ENCODE measurements around the gene EGFL7.

DNA sequence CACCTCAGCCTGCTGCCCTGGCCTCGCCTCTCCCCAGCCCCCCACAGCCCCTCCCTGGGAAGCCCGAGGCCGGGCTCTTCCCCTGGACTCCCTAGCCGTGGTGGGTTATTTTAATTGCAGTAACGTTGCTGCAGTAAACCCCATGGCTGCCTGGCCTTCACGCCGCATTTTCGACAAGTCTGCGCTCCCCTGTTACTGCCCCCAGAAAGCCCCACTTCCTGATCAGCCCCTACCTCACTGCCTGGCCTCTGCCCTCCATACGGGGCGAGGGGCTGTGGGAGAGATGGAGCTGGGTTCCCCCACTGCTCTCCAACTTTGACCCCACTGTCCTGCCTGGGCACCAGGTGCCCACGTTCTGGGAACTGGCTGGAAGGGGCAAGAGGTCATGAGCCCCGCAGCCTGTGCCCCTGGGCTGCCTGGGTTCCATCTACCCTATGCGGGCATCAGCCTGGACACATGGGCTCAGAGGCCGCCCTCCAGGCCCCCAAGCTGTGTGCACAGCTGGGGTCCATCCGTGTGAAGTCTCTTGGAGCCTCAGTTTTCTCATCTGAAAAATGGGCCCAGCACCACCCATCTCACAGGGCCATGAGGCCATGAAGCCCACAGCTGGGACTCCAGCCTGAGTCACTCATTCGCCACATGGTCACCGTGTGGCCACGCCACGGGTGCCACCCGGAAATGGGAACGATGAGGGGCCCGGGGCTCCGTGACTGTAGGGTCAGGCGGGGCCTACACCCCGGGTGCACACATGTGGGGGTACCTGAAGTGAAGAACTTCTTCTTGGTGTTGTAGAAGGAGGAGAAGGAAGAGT, 11.5 kb downstream of the EGFL7 start:
- TF ChIP-seq, protein P1, sequence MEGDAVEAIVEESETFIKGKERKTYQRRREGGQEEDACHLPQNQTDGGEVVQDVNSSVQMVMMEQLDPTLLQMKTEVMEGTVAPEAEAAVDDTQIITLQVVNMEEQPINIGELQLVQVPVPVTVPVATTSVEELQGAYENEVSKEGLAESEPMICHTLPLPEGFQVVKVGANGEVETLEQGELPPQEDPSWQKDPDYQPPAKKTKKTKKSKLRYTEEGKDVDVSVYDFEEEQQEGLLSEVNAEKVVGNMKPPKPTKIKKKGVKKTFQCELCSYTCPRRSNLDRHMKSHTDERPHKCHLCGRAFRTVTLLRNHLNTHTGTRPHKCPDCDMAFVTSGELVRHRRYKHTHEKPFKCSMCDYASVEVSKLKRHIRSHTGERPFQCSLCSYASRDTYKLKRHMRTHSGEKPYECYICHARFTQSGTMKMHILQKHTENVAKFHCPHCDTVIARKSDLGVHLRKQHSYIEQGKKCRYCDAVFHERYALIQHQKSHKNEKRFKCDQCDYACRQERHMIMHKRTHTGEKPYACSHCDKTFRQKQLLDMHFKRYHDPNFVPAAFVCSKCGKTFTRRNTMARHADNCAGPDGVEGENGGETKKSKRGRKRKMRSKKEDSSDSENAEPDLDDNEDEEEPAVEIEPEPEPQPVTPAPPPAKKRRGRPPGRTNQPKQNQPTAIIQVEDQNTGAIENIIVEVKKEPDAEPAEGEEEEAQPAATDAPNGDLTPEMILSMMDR (conservative IDR thresholded peaks at IDR 0.05 in 1 of 2, IDR thresholded peaks at IDR 0.05 in 1 of 2; ENCODE audit: extremely low read depth in 1 of 2, insufficient read depth in 1 of 2, low read depth in 1 of 2, low read length in 2 of 2): no peak
- TF ChIP-seq EZH2 (IDR thresholded peaks at IDR 0.05; ENCODE audit: borderline replicate concordance, low read length): no peak
